Measurements from ENCODE around the gene NFAM1. TPM values are rescaled to one million over a fixed set of nuclear protein-coding genes. Genes with fewer than 3 reads are reported as not detected.

Gene NFAM1
- total and polyA plus RNA-seq, 7 donors, result 1.2 to 3.1 (median 2.3) TPM

GRCh38 chr22:42433754-42434682 lies 1.8 kb upstream of the NFAM1 start:
- Histone ChIP-seq H3K27ac (no peak overlapping the region), H3K4me3 (no peak overlapping the region), H3K36me3 (no peaks in the 10 kb centered on the region), H3K27me3 (peaks cover 0 to 6% (median 4%) of the 10 kb centered on the region in 3 donors), H3K4me1 (peaks cover 0 to 40% (median 35%) of the 10 kb centered on the region in 4 donors), H3K9me3 (no peaks in the 10 kb centered on the region)
- DNase-seq, result peak; percentile 77
- WGBS, 2 donors, result 73 to 85% methylated on average over 27 of the region's 27 CpGs
- intact Hi-C loops (cut with DNase I), result no loop called here
- TF ChIP-seq POLR2AphosphoS5 (IDR thresholded peaks at IDR 0.05) (no peak), EP300 (IDR thresholded peaks at IDR 0.05) (no peak)

- intact Hi-C loops (cut with DNase I), result no loop called here
- no peaks in the 10 kb centered on the region for H3K36me3 ChIP-seq
- no peak for DNase-seq
- peak overlapping the region in 2 of 4 donors; percentile 46 to 55 for H3K27ac ChIP-seq
- H3K9me3 ChIP-seq, result no peaks in the 10 kb centered on the region
- H3K4me1 ChIP-seq, result peaks cover 0 to 37% (median 32%) of the 10 kb centered on the region in 4 donors
- H3K4me3 ChIP-seq, result no peak overlapping the region
- H3K27me3 ChIP-seq, result peaks cover 0 to 3% (median 2%) of the 10 kb centered on the region in 3 donors
- 85% methylated on average over 8 of the region's 8 CpGs for WGBS, 2 donors
- TF ChIP-seq POLR2A (IDR thresholded peaks at IDR 0.05) (no peak), POLR2AphosphoS5 (IDR thresholded peaks at IDR 0.05) (no peak), CTCF (IDR thresholded peaks at IDR 0.05) (no peak), EP300 (IDR thresholded peaks at IDR 0.05) (no peak)
These were observed 615 bp upstream of the NFAM1 start for GRCh38 chr22:42432818-42433217.

GRCh38 chr22:42431401-42432019 lies 693 bp downstream of the NFAM1 start:
- H3K9me3 ChIP-seq, result no peaks in the 10 kb centered on the region
- WGBS, 2 donors, result 66 to 73% methylated on average over 17 of the region's 17 CpGs
- no peaks in the 10 kb centered on the region for H3K36me3 ChIP-seq
- no peaks in the 10 kb centered on the region for H3K27me3 ChIP-seq
- peaks cover 0 to 31% (median 25%) of the 10 kb centered on the region in 4 donors for H3K4me1 ChIP-seq
- peak overlapping the region in 3 of 4 donors; percentile 18 to 32 (median 20) for H3K4me3 ChIP-seq
- TF ChIP-seq EP300 (IDR thresholded peaks at IDR 0.05) (no peak), POLR2A (IDR thresholded peaks at IDR 0.05) (no peak)
- peak; percentile 73 for DNase-seq
- H3K27ac ChIP-seq, result peak overlapping the region in 3 of 4 donors; percentile 46 to 55 (median 52)
- intact Hi-C loops (cut with DNase I), result no loop called here

GRCh38 chr22:42430528-42431125 lies 1.6 kb downstream of the NFAM1 start:
- H3K36me3 ChIP-seq, result no peaks in the 10 kb centered on the region
- DNase-seq, result no peak
- no peaks in the 10 kb centered on the region for H3K9me3 ChIP-seq
- H3K27me3 ChIP-seq, result no peaks in the 10 kb centered on the region
- H3K4me1 ChIP-seq, result peaks cover 0 to 37% (median 26%) of the 10 kb centered on the region in 4 donors
- TF ChIP-seq POLR2AphosphoS5 (IDR thresholded peaks at IDR 0.05), result no peak
- TF ChIP-seq EP300 (IDR thresholded peaks at IDR 0.05), result no peak
- TF ChIP-seq POLR2A (IDR thresholded peaks at IDR 0.05), result no peak
- TF ChIP-seq CTCF (IDR thresholded peaks at IDR 0.05), result no peak
- WGBS, 2 donors, result 80 to 81% methylated on average over 9 of the region's 9 CpGs
- H3K4me3 ChIP-seq, result peak overlapping the region in 1 of 4 donors; percentile 32
- intact Hi-C loops (cut with DNase I), result no loop called here
- H3K27ac ChIP-seq, result no peak overlapping the region

GRCh38 chr22:42428760-42429159 lies 3.4 kb downstream of the NFAM1 start:
- no peak for DNase-seq
- 84 to 85% methylated on average over 3 of the region's 3 CpGs for WGBS, 2 donors
- Histone ChIP-seq H3K27me3 (no peaks in the 10 kb centered on the region), H3K36me3 (no peaks in the 10 kb centered on the region), H3K27ac (no peak overlapping the region), H3K4me1 (peaks cover 0 to 33% (median 20%) of the 10 kb centered on the region in 4 donors), H3K4me3 (no peak overlapping the region), H3K9me3 (no peaks in the 10 kb centered on the region)
- TF ChIP-seq EP300 (IDR thresholded peaks at IDR 0.05) (no peak), POLR2A (IDR thresholded peaks at IDR 0.05) (no peak), POLR2AphosphoS5 (IDR thresholded peaks at IDR 0.05) (no peak)
- intact Hi-C loops (cut with DNase I), result loop anchor here (5.0 kb wide), 1 partner anchor 61 kb away; no protein-coding TSS in a partner anchor

All from sigmoid colon (tissue), 7 donors.